Activated B cell treated with CpG ODN at 0.5 μM for 24 hours (primary cell): ENCODE data around the gene SPNS3. TPM values are rescaled to one million over a fixed set of nuclear protein-coding genes. Genes with fewer than 3 reads are reported as not detected.

Source experiments
- ATAC-seq: fragments of 200-7000 bp; cut with Tn5 transposase; one replicate; pipeline ENCODE4 v1.10.0; 2021; ENCODE audit warnings: low read depth, mild to moderate bottlenecking, moderate library complexity
- CTCF ChIA-PET: fragments of 350-600 bp; sonication (Branson Sonifier 250); formaldehyde crosslinking; loops from one replicate; lab custom pipeline; 2021; ENCODE audit warnings: antibody characterized with exemption; lab: Charles Lee
- POLR2A ChIA-PET: fragments of 350-600 bp; sonication (Branson Sonifier 250); formaldehyde crosslinking; loops from one replicate; lab custom pipeline; 2021; ENCODE audit warnings: antibody characterized with exemption; lab: Charles Lee
- DNase-seq: peaks from one replicate; pipeline ENCODE4 v3.0.0; 2022
- H3K27ac Mint-ChIP-seq: one replicate; pipeline ENCODE4 v1.8.0; 2020; ENCODE audit warnings: mixed read lengths
- H3K27me3 Mint-ChIP-seq: one replicate; pipeline ENCODE4 v1.8.0; 2021; ENCODE audit warnings: mixed read lengths
- H3K36me3 Mint-ChIP-seq: one replicate; pipeline ENCODE4 v1.8.0; 2021; ENCODE audit warnings: low read depth, mixed read lengths
- H3K4me1 Mint-ChIP-seq: one replicate; pipeline ENCODE4 v1.8.0; 2021; ENCODE audit warnings: mixed read lengths
- H3K4me3 Mint-ChIP-seq: one replicate; pipeline ENCODE4 v1.8.0; 2020; ENCODE audit warnings: mild to moderate bottlenecking, mixed read lengths
- H3K9me3 Mint-ChIP-seq: one replicate; pipeline ENCODE4 v1.8.0; 2020; ENCODE audit warnings: mixed read lengths
- intact Hi-C: fragments of 100-400 bp; cut with micrococcal nuclease; formaldehyde crosslinking; loops from one replicate; pipeline ENCODE4 v1.15.1; 2024
- total RNA-seq: library from RNA; stranded (reverse); gene quantifications from 2 replicates; pipeline ENCODE4 v1.2.3, GENCODE V29; 2022
- TF ChIP-seq, protein P1 (sequence below): fragments of 200-600 bp; IDR thresholded peaks from one replicate; pipeline ENCODE4 v1.8.0; 2022; ENCODE audit warnings: antibody characterized with exemption, mild to moderate bottlenecking

SPNS3 gene
- total RNA-seq, 1 donor from 2014 or later: 2.5 TPM

DNA sequence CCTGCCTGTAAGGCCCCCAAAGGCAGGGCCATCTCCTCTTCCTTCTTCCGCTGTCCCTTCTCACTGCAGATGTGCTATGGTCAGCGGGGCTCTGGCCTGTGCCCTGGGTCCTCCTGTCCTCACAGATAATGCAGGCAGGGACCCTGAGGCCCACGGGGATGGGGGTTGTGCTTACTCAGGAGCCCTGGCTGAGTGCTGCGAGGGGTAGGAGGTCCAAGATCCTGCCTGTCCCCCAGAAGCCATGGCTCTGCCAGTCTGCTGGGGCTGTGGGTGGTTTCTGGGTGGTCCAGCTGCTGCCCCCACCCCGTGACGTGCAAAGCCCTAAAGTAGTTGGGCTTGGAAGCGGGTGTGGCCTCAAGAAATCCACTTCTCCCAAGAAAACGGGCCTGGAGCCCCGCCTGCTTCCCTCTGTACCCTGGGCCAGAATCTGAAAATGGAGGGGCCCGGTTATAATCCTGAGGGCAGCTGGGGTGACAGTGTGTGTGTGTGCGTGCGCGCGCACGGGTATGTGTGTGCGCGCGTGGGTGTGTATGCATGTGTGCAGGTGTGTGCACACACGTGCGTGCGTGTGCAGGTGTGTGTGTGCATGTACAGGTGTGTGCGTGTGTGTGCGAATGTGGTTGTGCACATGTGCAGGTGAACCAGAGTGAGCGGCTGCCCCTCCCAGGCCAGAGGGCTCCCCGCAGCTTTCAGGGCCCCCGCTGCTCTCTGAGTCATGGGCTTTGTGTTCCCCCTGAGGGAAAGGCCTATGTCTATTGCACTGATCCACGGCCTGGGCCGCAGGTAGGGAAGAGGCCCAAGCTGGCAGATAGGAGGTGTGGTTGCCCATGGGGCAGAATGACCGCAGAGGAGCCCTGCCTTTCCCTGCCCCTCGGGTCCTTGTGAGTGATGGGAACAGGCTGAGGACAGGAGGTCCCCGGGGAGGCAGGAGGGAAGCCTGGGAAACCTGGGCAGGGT is 78.7 kb downstream of the SPNS3 start:
- TF ChIP-seq, protein P1, sequence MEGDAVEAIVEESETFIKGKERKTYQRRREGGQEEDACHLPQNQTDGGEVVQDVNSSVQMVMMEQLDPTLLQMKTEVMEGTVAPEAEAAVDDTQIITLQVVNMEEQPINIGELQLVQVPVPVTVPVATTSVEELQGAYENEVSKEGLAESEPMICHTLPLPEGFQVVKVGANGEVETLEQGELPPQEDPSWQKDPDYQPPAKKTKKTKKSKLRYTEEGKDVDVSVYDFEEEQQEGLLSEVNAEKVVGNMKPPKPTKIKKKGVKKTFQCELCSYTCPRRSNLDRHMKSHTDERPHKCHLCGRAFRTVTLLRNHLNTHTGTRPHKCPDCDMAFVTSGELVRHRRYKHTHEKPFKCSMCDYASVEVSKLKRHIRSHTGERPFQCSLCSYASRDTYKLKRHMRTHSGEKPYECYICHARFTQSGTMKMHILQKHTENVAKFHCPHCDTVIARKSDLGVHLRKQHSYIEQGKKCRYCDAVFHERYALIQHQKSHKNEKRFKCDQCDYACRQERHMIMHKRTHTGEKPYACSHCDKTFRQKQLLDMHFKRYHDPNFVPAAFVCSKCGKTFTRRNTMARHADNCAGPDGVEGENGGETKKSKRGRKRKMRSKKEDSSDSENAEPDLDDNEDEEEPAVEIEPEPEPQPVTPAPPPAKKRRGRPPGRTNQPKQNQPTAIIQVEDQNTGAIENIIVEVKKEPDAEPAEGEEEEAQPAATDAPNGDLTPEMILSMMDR: no peak
- Mint-ChIP-seq H3K27ac (no peak overlapping the region), H3K4me1 (peaks cover 2% of the 10 kb centered on the region), H3K27me3 (peaks cover 31% of the 10 kb centered on the region), H3K4me3 (no peak overlapping the region), H3K36me3 (no peaks in the 10 kb centered on the region), H3K9me3 (no peaks in the 10 kb centered on the region)
- no peak for ATAC-seq
- ChIA-PET POLR2A (interaction anchor here (0.6 kb wide), 1 partner anchor 207 kb away, joined by 6 read pairs; no protein-coding TSS in a partner anchor), CTCF (no interaction called here)
- no peak for DNase-seq
- intact Hi-C loops: no loop called here

DNA sequence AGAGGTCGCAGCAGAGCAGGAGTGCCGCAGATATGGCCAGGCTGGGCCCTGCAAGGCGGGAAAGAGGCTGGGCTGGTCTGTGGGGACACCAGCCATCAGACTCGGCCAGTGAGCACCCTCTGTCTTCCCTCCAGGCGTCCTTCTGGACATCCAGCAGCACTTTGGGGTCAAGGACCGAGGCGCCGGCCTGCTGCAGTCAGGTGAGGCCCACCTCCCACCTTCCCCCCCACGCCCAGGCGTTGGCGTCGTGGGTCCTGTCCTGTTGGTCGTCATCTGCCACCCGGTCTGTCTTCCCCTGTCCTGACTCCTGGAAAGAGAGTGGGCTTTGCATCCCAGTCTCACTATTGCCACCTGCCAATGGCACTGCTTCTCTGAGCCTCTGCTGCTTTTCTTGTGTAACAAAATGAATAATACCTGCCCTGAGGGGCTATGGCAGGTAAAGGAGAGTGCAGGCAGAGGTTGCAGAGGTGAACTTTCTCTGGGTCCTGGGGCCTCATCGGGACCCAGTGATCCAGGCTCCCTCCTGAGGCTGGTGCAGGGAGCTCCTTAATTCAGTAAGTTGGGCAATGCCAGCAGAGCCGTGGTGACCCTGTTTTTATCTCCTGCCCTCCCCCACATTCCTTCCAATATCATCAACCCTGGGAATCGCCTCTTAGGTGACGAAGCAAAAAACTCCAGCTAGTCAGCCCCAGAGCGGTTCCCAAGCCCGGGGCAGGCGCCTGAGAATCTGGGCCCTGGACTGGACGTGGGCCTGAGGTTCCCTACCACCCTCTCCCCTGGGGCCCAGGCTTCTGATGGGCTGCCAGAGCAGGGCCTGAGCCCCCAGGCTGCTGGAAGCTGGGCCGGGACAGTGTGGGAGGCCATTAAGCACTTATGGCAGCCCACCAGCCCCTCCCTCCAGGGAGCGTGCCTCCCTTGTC is 79.6 kb downstream of the SPNS3 start:
- H3K4me3 Mint-ChIP-seq: no peak overlapping the region
- H3K9me3 Mint-ChIP-seq: no peaks in the 10 kb centered on the region
- no peak for ATAC-seq
- intact Hi-C loops: no loop called here
- ChIA-PET POLR2A (interaction anchor here (0.6 kb wide), 1 partner anchor 208 kb away, joined by 6 read pairs; no protein-coding TSS in a partner anchor), CTCF (no interaction called here)
- no peaks in the 10 kb centered on the region for H3K36me3 Mint-ChIP-seq
- H3K27ac Mint-ChIP-seq: no peak overlapping the region
- no peak for DNase-seq
- H3K27me3 Mint-ChIP-seq: peaks cover 26% of the 10 kb centered on the region
- TF ChIP-seq, protein P1: no peak
- peaks cover 2% of the 10 kb centered on the region for H3K4me1 Mint-ChIP-seq

DNA sequence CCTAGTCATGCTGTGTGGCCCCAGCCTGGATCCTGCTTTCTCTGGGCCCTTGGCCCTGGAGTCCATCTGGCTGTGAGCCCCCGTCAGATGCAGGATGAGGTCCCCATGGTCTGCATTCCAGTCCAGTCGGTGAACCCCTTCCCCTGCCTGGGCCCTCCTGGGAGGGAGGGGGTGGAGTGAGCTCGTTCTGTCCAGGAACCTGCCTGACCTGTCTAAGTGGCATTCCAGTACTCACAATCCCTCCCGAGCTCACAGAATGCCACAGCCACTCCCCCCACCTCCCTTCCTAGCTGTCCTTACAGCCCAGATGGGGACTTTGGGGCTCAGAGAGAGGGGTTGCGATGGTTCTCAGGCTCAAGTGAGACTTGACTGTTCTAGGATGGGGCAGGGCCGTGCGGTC is 80.5 kb downstream of the SPNS3 start:
- intact Hi-C loops: no loop called here
- H3K4me3 Mint-ChIP-seq: no peak overlapping the region

DNA sequence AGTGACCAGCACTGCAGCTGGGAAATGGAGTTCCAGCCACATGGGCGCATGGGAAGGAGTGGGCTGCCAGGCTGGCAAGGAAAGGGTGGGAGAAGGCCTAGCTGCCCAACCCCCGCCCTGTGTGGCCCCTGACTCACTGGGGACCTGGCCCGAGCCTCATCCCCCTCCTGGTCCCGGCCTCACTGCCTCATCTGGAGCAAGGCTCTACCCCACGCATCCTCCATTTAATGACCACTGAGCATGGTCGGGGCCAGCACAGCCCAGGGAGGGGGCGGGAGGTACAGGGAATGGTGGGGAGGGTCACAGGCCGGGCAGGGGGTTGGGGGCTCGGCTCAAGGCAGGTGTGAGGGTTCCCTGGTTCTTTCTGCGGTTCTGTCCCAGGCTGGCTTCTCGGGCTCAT is 81.0 kb downstream of the SPNS3 start:
- intact Hi-C loops: no loop called here
- Mint-ChIP-seq H3K27me3 (peaks cover 12% of the 10 kb centered on the region), H3K36me3 (no peaks in the 10 kb centered on the region), H3K4me3 (no peak overlapping the region), H3K9me3 (no peaks in the 10 kb centered on the region), H3K27ac (no peak overlapping the region), H3K4me1 (no peaks in the 10 kb centered on the region)
- ChIA-PET CTCF (no interaction called here), POLR2A (no interaction called here)
- TF ChIP-seq, protein P1: no peak
- no peak for DNase-seq
- no peak for ATAC-seq

More for the DNA sequence above, 80.5 kb downstream of the SPNS3 start:
- no peak overlapping the region for H3K27ac Mint-ChIP-seq
- peaks cover 17% of the 10 kb centered on the region for H3K27me3 Mint-ChIP-seq
- no peak for ATAC-seq
- CTCF ChIA-PET: no interaction called here
- no peaks in the 10 kb centered on the region for H3K9me3 Mint-ChIP-seq
- no peaks in the 10 kb centered on the region for H3K36me3 Mint-ChIP-seq
- H3K4me1 Mint-ChIP-seq: peaks cover 2% of the 10 kb centered on the region
- DNase-seq: no peak
- POLR2A ChIA-PET: no interaction called here
- TF ChIP-seq, protein P1: no peak
